H1 (cell line): ENCODE measurements around the gene KLHL30. TPM values are rescaled to one million over a fixed set of nuclear protein-coding genes. Genes with fewer than 3 reads are reported as not detected.

Experiments used
- BACH1 ChIP-seq: IDR thresholded peaks from 2 replicates; pipeline ENCODE4 v1.6.1; 2012; ENCODE audit warnings: low read length, improper control_type of control experiment
- CBX5 ChIP-seq: fragments of 300-800, 300-1000 bp; sonication (generic); IDR thresholded peaks from 2 replicates; pipeline ENCODE4 v1.7.1; 2016; ENCODE audit warnings: antibody characterized with exemption, low read length, low read depth
- EGR1 ChIP-seq: IDR thresholded peaks from 2 replicates; pipeline ENCODE4 v1.6.1; 2011; ENCODE audit warnings: low read depth, low read length, borderline replicate concordance
- POU5F1 ChIP-seq: IDR thresholded peaks from 2 replicates; pipeline ENCODE4 v1.6.1; 2011; ENCODE audit warnings: low read depth, mild to moderate bottlenecking, low read length, moderate library complexity
- TBP ChIP-seq: IDR thresholded peaks from 2 replicates; pipeline ENCODE4 v1.6.1; 2011; ENCODE audit warnings: low read depth, low read length, improper control_type of control experiment
- polyA plus RNA-seq, 7 experiments: library from polyadenylated mRNA; depleted of rRNA in 3 of 7; stranded (reverse) in 5 of 7; unstranded in 2 of 7; fragments of >200 nt in 5 of 7; fragments of 200-250 nt in 2 of 7; gene quantifications; 1 replicate in 5 of 7; 2 replicates in 1 of 7; 4 replicates in 1 of 7; pipeline versions ENCODE4 v1.2.1 to v1.2.3, GENCODE V29; 2011 to 2013; ENCODE audit warnings: missing spikeins in 2 of 7, mixed read lengths in 2 of 7
- total RNA-seq: library from RNA; stranded (reverse); fragmentation: NEBNext Ultra II Directional; extraction: Animal tissue kit (Norgen Biotek cat#: 25700); gene quantifications from 2 replicates; pipeline ENCODE4 v1.2.1, GENCODE V29; 2021
- TF ChIP-seq, protein P1 (sequence below): fragments of 300-600 bp; sonication (generic); IDR thresholded peaks from 2 replicates; pipeline ENCODE4 v1.7.1; 2012; ENCODE audit warnings: low read length, moderate library complexity, mild to moderate bottlenecking, inconsistent platforms; ENCODE audit not compliant: insufficient replicate concordance
- TF ChIP-seq, protein P2 (sequence below), 3 experiments: IDR thresholded peaks; 1 replicate in 2 of 3; 2 replicates in 1 of 3; pipeline versions ENCODE4 v1.5.1 to v1.6.1; 2011; ENCODE audit warnings: low read length in 3 of 3, mild to moderate bottlenecking in 3 of 3, inconsistent platforms in 2 of 3, low read depth in 1 of 3, moderate library complexity in 1 of 3; ENCODE audit not compliant: insufficient read depth in 1 of 3; ENCODE audit errors: control extremely low read depth in 1 of 3
- TF ChIP-seq, protein P3 (sequence below): IDR thresholded peaks from 2 replicates; pipeline ENCODE4 v1.6.1; 2012; ENCODE audit warnings: inconsistent platforms

The KLHL30 gene
- total and polyA plus RNA-seq, 2 of the 8 experiments (the other 6 are each of a cell fraction or from before 2014, with no cell fraction given): not detected

DNA sequence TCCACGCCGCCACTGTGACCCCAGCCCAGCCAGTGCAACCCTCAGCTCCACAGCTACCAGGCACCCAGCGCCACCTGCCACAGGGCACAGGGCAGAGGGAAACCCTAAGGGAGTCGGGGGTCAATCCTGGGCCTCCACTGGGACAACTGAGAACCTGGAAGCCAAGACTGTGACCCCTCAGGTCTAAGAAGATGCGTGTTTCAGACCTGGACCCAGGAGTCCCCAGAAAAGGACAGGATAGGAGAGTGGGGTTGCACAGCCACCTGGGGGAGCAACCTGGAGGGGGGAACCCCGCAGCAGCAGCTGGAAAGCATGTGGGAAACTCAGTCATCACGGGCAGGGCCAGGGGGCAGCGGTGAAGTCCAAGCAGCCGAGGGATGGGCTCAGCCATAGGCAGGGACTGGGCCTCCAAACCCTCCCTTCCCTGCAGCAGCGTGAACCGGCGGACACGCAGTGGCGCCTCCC is 34.2 kb upstream of the KLHL30 start (continued):
- TF ChIP-seq, protein P1, sequence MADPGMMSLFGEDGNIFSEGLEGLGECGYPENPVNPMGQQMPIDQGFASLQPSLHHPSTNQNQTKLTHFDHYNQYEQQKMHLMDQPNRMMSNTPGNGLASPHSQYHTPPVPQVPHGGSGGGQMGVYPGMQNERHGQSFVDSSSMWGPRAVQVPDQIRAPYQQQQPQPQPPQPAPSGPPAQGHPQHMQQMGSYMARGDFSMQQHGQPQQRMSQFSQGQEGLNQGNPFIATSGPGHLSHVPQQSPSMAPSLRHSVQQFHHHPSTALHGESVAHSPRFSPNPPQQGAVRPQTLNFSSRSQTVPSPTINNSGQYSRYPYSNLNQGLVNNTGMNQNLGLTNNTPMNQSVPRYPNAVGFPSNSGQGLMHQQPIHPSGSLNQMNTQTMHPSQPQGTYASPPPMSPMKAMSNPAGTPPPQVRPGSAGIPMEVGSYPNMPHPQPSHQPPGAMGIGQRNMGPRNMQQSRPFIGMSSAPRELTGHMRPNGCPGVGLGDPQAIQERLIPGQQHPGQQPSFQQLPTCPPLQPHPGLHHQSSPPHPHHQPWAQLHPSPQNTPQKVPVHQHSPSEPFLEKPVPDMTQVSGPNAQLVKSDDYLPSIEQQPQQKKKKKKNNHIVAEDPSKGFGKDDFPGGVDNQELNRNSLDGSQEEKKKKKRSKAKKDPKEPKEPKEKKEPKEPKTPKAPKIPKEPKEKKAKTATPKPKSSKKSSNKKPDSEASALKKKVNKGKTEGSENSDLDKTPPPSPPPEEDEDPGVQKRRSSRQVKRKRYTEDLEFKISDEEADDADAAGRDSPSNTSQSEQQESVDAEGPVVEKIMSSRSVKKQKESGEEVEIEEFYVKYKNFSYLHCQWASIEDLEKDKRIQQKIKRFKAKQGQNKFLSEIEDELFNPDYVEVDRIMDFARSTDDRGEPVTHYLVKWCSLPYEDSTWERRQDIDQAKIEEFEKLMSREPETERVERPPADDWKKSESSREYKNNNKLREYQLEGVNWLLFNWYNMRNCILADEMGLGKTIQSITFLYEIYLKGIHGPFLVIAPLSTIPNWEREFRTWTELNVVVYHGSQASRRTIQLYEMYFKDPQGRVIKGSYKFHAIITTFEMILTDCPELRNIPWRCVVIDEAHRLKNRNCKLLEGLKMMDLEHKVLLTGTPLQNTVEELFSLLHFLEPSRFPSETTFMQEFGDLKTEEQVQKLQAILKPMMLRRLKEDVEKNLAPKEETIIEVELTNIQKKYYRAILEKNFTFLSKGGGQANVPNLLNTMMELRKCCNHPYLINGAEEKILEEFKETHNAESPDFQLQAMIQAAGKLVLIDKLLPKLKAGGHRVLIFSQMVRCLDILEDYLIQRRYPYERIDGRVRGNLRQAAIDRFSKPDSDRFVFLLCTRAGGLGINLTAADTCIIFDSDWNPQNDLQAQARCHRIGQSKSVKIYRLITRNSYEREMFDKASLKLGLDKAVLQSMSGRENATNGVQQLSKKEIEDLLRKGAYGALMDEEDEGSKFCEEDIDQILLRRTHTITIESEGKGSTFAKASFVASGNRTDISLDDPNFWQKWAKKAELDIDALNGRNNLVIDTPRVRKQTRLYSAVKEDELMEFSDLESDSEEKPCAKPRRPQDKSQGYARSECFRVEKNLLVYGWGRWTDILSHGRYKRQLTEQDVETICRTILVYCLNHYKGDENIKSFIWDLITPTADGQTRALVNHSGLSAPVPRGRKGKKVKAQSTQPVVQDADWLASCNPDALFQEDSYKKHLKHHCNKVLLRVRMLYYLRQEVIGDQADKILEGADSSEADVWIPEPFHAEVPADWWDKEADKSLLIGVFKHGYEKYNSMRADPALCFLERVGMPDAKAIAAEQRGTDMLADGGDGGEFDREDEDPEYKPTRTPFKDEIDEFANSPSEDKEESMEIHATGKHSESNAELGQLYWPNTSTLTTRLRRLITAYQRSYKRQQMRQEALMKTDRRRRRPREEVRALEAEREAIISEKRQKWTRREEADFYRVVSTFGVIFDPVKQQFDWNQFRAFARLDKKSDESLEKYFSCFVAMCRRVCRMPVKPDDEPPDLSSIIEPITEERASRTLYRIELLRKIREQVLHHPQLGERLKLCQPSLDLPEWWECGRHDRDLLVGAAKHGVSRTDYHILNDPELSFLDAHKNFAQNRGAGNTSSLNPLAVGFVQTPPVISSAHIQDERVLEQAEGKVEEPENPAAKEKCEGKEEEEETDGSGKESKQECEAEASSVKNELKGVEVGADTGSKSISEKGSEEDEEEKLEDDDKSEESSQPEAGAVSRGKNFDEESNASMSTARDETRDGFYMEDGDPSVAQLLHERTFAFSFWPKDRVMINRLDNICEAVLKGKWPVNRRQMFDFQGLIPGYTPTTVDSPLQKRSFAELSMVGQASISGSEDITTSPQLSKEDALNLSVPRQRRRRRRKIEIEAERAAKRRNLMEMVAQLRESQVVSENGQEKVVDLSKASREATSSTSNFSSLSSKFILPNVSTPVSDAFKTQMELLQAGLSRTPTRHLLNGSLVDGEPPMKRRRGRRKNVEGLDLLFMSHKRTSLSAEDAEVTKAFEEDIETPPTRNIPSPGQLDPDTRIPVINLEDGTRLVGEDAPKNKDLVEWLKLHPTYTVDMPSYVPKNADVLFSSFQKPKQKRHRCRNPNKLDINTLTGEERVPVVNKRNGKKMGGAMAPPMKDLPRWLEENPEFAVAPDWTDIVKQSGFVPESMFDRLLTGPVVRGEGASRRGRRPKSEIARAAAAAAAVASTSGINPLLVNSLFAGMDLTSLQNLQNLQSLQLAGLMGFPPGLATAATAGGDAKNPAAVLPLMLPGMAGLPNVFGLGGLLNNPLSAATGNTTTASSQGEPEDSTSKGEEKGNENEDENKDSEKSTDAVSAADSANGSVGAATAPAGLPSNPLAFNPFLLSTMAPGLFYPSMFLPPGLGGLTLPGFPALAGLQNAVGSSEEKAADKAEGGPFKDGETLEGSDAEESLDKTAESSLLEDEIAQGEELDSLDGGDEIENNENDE: no peak
- TF ChIP-seq POU5F1 (no peak), BACH1 (no peak), CBX5 (no peak), TBP (no peak), EGR1 (no peak)
- TF ChIP-seq, protein P2, sequence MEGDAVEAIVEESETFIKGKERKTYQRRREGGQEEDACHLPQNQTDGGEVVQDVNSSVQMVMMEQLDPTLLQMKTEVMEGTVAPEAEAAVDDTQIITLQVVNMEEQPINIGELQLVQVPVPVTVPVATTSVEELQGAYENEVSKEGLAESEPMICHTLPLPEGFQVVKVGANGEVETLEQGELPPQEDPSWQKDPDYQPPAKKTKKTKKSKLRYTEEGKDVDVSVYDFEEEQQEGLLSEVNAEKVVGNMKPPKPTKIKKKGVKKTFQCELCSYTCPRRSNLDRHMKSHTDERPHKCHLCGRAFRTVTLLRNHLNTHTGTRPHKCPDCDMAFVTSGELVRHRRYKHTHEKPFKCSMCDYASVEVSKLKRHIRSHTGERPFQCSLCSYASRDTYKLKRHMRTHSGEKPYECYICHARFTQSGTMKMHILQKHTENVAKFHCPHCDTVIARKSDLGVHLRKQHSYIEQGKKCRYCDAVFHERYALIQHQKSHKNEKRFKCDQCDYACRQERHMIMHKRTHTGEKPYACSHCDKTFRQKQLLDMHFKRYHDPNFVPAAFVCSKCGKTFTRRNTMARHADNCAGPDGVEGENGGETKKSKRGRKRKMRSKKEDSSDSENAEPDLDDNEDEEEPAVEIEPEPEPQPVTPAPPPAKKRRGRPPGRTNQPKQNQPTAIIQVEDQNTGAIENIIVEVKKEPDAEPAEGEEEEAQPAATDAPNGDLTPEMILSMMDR (IDR thresholded peaks at IDR 0.05; ENCODE audit: control extremely low read depth in 1 of 3, insufficient read depth in 1 of 3, low read depth in 1 of 3, low read length in 3 of 3): no peak
- TF ChIP-seq, protein P3, sequence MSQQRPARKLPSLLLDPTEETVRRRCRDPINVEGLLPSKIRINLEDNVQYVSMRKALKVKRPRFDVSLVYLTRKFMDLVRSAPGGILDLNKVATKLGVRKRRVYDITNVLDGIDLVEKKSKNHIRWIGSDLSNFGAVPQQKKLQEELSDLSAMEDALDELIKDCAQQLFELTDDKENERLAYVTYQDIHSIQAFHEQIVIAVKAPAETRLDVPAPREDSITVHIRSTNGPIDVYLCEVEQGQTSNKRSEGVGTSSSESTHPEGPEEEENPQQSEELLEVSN: no peak
